ENCODE measurements around the gene EFCAB12.
A peak's percentile ranks its signal among the peaks of the same experiment; 100 is the strongest.
"Not testable (repeated sequence)": the region's sequence is repeated elsewhere in the genome, so short reads cannot be mapped to it uniquely, and the experiment has no call there.

Gene EFCAB12

GRCh38 chr3:129393760-129394564 is 34.5 kb downstream of the EFCAB12 start:
- DNase-seq (ENCODE audit: low read depth, low spot score), result not testable (repeated sequence)

GRCh38 chr3:129393271-129393670 is 35.2 kb downstream of the EFCAB12 start:
- no peak for DNase-seq (ENCODE audit: low read depth, low spot score)

GRCh38 chr3:129392106-129392887 is 36.1 kb downstream of the EFCAB12 start:
- DNase-seq (ENCODE audit: low read depth, low spot score), result not testable (repeated sequence)

GRCh38 chr3:129391583-129391982 is 36.9 kb downstream of the EFCAB12 start:
- DNase-seq (ENCODE audit: low read depth, low spot score), result not testable (repeated sequence)

- DNase-seq (ENCODE audit: low read depth, low spot score), result no peak
These were observed 38.9 kb downstream of the EFCAB12 start for GRCh38 chr3:129389572-129389937.

- not testable (repeated sequence) for DNase-seq (ENCODE audit: low read depth, low spot score)
These were observed 39.5 kb downstream of the EFCAB12 start for GRCh38 chr3:129388791-129389571.

- no peak for DNase-seq (ENCODE audit: low read depth, low spot score)
These were observed 40.9 kb downstream of the EFCAB12 start for GRCh38 chr3:129387487-129387886.

- no peak for DNase-seq (ENCODE audit: low read depth, low spot score)
These were observed 41.5 kb downstream of the EFCAB12 start for GRCh38 chr3:129386984-129387383.

- DNase-seq (ENCODE audit: low read depth, low spot score), result not testable (repeated sequence)
These were observed 42.9 kb downstream of the EFCAB12 start for GRCh38 chr3:129385507-129385906.

GRCh38 chr3:129384594-129385323 is 43.7 kb downstream of the EFCAB12 start:
- no peak for DNase-seq (ENCODE audit: low read depth, low spot score)

- not testable (repeated sequence) for DNase-seq (ENCODE audit: low read depth, low spot score)
These were observed 44.3 kb downstream of the EFCAB12 start for GRCh38 chr3:129384103-129384502.

GRCh38 chr3:129383292-129383860 is 45.1 kb downstream of the EFCAB12 start:
- DNase-seq (ENCODE audit: low read depth, low spot score), result peak; percentile 37

- DNase-seq (ENCODE audit: low read depth, low spot score), result no peak
These were observed 46.1 kb downstream of the EFCAB12 start for GRCh38 chr3:129382366-129382765.

- no peak for DNase-seq (ENCODE audit: low read depth, low spot score)
These were observed 48.7 kb downstream of the EFCAB12 start for GRCh38 chr3:129379582-129380358.

- DNase-seq (ENCODE audit: low read depth, low spot score), result no peak
These were observed 49.5 kb downstream of the EFCAB12 start for GRCh38 chr3:129378949-129379348.

- DNase-seq (ENCODE audit: low read depth, low spot score), result no peak
These were observed 50.8 kb downstream of the EFCAB12 start for GRCh38 chr3:129377615-129378014.

- DNase-seq (ENCODE audit: low read depth, low spot score), result no peak
These were observed 53.3 kb downstream of the EFCAB12 start for GRCh38 chr3:129375099-129375498.

- no peak for DNase-seq (ENCODE audit: low read depth, low spot score)
These were observed 57.2 kb downstream of the EFCAB12 start for GRCh38 chr3:129371041-129371826.

- DNase-seq (ENCODE audit: low read depth, low spot score), result no peak
These were observed 58.0 kb downstream of the EFCAB12 start for GRCh38 chr3:129370248-129370964.

Data from smooth muscle cell of the brain vasculature (primary cell).